H1 (cell line): Measurements from ENCODE around the gene TPM2.

Source experiments
- EP300 ChIP-seq, 2 experiments: IDR thresholded peaks; 1 replicate in 1 of 2; 2 replicates in 1 of 2; pipeline ENCODE4 v1.6.1; 2011 to 2012; ENCODE audit warnings: low read depth in 2 of 2, low read length in 2 of 2, mild to moderate bottlenecking in 2 of 2, borderline replicate concordance in 1 of 2, inconsistent platforms in 1 of 2, moderate library complexity in 1 of 2
- POLR2A ChIP-seq, 2 experiments: IDR thresholded peaks; 1 replicate in 1 of 2; 2 replicates in 1 of 2; pipeline ENCODE4 v1.6.1; 2011; ENCODE audit warnings: low read depth in 2 of 2, low read length in 2 of 2, mild to moderate bottlenecking in 2 of 2; ENCODE audit errors: control extremely low read depth in 1 of 2
- TF ChIP-seq, protein P1 (sequence below), 3 experiments: IDR thresholded peaks; 1 replicate in 2 of 3; 2 replicates in 1 of 3; pipeline versions ENCODE4 v1.5.1 to v1.6.1; 2011; ENCODE audit warnings: low read length in 3 of 3, mild to moderate bottlenecking in 3 of 3, inconsistent platforms in 2 of 3, low read depth in 1 of 3, moderate library complexity in 1 of 3; ENCODE audit not compliant: insufficient read depth in 1 of 3; ENCODE audit errors: control extremely low read depth in 1 of 3
- TF ChIP-seq, protein P2 (sequence below): IDR thresholded peaks from 2 replicates; pipeline ENCODE4 v1.6.1; 2012; ENCODE audit warnings: inconsistent platforms

DNA sequence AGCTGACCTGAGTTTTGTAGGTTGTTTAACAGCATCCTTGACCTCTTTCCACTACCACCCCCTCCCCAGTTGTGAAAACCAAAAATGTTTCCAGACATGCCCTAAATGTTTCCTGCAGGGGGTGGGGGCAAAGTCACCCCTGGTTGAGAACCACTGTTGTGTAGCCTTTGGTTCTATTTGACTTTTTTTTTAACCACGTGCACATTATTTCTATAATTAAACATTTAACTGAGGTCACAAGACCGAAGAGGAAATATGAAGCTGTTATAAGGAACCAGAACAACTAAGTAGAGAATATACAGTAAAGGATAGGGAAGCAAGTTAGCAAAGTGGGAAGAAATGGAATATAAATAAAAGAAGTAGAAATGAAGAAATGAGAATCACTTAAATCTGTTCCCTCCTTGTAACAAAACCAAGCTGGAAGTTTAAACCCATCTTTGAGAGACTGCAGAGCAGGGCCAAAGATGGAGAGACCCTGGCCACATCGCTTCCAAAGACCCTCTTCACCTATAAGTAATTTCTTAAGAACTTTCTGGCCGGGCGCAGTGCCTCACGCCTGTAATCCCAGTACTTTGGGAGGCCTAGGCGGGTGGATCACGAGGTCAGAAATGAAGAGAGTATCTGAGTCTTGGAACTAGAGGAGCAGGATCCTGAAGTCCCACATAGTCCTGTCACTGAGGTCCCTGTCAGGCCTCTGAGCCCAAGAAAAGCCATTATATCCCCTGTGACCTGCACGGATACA, 53.4 kb downstream of the TPM2 start:
- TF ChIP-seq POLR2A (IDR thresholded peaks at IDR 0.05; ENCODE audit: control extremely low read depth in 1 of 2, low read depth in 2 of 2, low read length in 2 of 2) (no peak), EP300 (IDR thresholded peaks at IDR 0.05; ENCODE audit: borderline replicate concordance in 1 of 2, low read depth in 2 of 2, low read length in 2 of 2) (no peak)
- TF ChIP-seq, protein P1, sequence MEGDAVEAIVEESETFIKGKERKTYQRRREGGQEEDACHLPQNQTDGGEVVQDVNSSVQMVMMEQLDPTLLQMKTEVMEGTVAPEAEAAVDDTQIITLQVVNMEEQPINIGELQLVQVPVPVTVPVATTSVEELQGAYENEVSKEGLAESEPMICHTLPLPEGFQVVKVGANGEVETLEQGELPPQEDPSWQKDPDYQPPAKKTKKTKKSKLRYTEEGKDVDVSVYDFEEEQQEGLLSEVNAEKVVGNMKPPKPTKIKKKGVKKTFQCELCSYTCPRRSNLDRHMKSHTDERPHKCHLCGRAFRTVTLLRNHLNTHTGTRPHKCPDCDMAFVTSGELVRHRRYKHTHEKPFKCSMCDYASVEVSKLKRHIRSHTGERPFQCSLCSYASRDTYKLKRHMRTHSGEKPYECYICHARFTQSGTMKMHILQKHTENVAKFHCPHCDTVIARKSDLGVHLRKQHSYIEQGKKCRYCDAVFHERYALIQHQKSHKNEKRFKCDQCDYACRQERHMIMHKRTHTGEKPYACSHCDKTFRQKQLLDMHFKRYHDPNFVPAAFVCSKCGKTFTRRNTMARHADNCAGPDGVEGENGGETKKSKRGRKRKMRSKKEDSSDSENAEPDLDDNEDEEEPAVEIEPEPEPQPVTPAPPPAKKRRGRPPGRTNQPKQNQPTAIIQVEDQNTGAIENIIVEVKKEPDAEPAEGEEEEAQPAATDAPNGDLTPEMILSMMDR (IDR thresholded peaks at IDR 0.05; ENCODE audit: control extremely low read depth in 1 of 3, insufficient read depth in 1 of 3, low read depth in 1 of 3, low read length in 3 of 3) = no peak
- TF ChIP-seq, protein P2, sequence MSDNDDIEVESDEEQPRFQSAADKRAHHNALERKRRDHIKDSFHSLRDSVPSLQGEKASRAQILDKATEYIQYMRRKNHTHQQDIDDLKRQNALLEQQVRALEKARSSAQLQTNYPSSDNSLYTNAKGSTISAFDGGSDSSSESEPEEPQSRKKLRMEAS = no peak
